Islet of Langerhans (tissue), 1 donor: ENCODE measurements around the gene G6PC3.
"Not testable (repeated sequence)": the region's sequence is repeated elsewhere in the genome, so short reads cannot be mapped to it uniquely, and the experiment has no call there.

Experiments
- FAIRE-seq: peaks from one replicate; lab custom pipeline; 2011; peaks lifted over from hg19 to GRCh38; lab: Jason Lieb, UNC

Gene G6PC3

GRCh38 chr17:44109312-44109630 lies 38.7 kb downstream of the G6PC3 start:
- FAIRE-seq: no peak

GRCh38 chr17:44110011-44110686 lies 39.6 kb downstream of the G6PC3 start:
- FAIRE-seq: no peak

- FAIRE-seq: no peak
Measured at GRCh38 chr17:44110823-44111633, 40.5 kb downstream of the G6PC3 start.

- no peak for FAIRE-seq
Measured at GRCh38 chr17:44111777-44112176, 41.2 kb downstream of the G6PC3 start.

- FAIRE-seq: no peak
Measured at GRCh38 chr17:44112284-44113280, 42.0 kb downstream of the G6PC3 start.

- FAIRE-seq: no peak
Measured at GRCh38 chr17:44113382-44113781, 42.8 kb downstream of the G6PC3 start.

GRCh38 chr17:44113868-44114840 lies 43.6 kb downstream of the G6PC3 start:
- FAIRE-seq: no peak

GRCh38 chr17:44115585-44116415 lies 45.3 kb downstream of the G6PC3 start:
- FAIRE-seq: no peak

- FAIRE-seq: no peak
Measured at GRCh38 chr17:44117351-44117750, 46.8 kb downstream of the G6PC3 start.

- no peak for FAIRE-seq
Measured at GRCh38 chr17:44118427-44119050, 48.0 kb downstream of the G6PC3 start.

GRCh38 chr17:44119062-44119461 lies 48.5 kb downstream of the G6PC3 start:
- no peak for FAIRE-seq

GRCh38 chr17:44119798-44120197 lies 49.3 kb downstream of the G6PC3 start:
- FAIRE-seq: no peak

GRCh38 chr17:44120281-44120680 lies 49.7 kb downstream of the G6PC3 start:
- not testable (repeated sequence) for FAIRE-seq

GRCh38 chr17:44120851-44121605 lies 50.5 kb downstream of the G6PC3 start:
- FAIRE-seq: no peak

GRCh38 chr17:44121997-44122815 lies 51.7 kb downstream of the G6PC3 start:
- no peak for FAIRE-seq

GRCh38 chr17:44122816-44123355 lies 52.4 kb downstream of the G6PC3 start:
- FAIRE-seq: no peak

GRCh38 chr17:44123356-44124117 lies 53.0 kb downstream of the G6PC3 start, which contains the start of gene HDAC5:
HDAC5 (minus strand) TSS chr17:44123641; CDS start chr17:44117515, 6,126 bp downstream.
- FAIRE-seq: no peak
